COLO829 (cell line): ENCODE measurements around the gene NDUFS1.
"Not testable (repeated sequence)": the region's sequence is repeated elsewhere in the genome, so short reads cannot be mapped to it uniquely, and the experiment has no call there.

ENCODE experiments used
- DNase-seq: peaks from one replicate; pipeline ENCODE4 v3.0.0; 2012; ENCODE audit warnings: low spot score

NDUFS1 gene

DNA sequence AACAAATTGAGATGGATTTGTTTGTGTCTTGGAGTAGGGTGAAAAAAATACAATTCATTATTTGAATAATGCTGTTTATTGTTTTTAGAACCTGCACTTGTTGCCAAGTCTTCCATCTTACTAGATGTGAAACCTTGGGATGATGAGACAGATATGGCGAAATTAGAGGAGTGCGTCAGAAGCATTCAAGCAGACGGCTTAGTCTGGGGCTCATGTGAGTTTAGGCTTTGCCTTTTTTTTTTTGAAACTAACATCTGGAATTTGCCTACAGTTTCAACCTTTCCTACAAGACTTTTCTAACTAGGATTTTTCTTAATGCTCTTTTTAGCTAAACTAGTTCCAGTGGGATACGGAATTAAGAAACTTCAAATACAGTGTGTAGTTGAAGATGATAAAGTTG is 3.2 kb upstream of the NDUFS1 start:
- not testable (repeated sequence) for DNase-seq

DNA sequence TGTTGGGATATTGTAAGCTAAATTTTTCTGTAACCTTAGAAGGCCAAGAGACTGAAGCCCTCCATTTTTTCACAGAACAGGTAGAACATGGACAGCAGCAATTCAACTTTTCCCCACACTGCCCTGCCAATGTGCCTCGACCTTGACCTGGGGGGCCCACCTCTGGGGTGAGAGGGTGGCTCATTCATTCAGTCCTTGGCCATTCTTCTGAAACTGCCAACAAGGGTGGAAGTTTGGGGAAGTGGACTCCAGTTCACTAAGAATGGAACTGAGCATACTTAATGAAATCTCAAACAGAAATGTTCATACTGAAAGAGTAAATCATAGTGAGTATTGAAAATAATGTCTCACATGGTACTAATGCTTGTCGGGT is 1.5 kb upstream of the NDUFS1 start:
- DNase-seq: no peak

DNA sequence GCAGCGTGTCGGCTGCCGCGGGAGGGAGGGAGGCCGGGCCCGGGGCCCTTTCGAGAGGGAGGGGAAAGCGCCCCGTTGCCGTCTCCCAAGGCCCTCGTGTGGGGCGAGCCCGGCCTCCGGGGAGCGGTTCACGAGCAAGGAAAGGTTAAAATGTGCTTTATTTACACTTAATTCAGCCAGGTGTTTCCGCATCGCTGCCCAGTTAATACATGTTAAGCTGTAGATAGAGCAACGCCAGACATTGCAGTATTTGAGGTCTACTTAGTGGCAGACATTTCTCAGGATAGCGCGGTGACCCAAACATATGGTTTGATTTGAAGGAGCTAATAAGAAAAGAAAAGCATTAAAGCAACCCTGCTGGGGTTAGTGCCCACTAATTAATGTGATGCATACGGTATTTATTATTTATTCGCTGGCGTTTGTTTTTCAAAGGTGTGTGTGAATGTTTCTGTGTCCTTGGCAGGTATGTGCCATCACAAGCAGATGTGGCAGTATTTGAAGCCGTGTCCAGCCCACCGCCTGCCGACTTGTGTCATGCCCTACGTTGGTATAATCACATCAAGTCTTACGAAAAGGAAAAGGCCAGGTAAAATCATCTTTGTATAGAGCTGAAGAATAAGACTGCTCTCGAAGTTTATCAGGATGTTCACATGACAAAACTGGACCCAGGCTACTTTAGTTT is 1.0 kb upstream of the NDUFS1 start:
- DNase-seq: no peak

DNA sequence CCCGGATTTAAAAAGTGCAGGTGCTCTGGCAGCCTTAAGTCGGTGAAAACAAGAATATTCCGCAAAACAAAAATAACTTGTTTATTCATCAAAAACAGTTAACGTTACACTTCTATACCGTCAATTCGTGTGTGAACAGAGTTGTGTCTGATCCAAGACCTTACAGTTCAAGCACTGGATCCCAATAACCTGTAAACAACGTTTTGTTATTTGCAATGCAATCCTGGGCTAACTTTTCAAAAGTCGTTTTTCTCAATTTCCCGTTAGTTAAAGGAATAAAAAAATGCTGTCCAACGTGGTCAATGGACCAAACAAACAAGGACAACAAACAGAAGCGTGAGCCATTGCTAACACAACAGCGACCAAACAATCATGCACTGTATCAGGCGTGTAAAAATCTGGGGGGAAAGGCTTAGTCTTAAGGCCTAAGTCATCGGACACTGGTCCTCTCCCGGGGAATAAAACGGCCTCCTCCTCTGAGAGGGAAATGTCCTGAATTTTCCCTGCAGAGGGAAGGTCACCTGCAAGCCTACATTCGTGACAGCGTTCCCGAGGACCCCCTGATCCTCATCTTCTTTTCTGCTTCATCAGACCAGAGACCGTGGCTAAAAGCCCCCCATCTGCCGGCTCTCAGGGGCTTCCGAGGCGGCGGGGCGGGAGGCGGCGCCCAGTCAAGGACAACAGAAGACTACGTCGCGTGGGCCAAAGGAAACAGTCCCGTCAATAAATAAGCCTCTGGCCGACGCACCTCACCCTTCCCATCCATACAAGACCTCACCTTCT is 490 bp downstream of the NDUFS1 start:
- DNase-seq: peak; percentile 17

DNA sequence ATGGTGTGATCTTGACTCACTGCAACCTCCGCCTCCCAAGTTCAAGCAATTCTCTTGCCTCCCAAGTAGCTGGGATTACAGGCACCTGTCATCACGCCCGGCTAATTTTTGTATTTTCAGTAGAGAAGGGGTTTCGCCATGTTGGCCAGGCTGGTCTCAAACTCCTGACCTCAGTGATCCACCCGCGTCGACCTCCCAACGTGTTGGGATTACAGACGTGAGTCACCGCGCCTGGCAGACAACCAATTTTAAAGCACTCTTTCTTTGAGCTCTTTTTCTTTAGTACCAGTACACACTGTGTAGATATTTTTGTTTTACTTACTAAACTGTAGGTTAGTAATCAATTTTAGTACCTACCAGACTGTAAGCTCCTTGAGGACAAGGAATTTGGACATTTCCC is 2.2 kb downstream of the NDUFS1 start:
- not testable (repeated sequence) for DNase-seq

DNA sequence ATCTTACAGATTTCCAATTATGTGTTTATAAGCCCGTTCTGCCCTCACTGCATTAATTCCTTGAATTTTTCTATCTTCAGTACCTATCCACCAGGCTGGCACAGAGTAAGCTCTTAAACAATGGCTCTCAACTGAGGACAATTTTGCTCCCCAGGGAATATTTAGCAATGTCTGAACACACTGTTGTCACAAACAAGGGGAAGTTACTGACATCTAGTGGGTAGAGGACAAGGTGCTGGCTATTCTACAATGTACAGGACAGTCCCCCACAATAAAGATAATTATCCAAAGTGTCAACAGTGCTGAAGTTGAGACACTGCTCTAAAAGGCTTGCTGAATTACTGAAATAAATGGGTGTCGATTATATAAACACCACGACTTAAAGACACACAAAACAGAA is 5.0 kb downstream of the NDUFS1 start:
- no peak for DNase-seq

DNA sequence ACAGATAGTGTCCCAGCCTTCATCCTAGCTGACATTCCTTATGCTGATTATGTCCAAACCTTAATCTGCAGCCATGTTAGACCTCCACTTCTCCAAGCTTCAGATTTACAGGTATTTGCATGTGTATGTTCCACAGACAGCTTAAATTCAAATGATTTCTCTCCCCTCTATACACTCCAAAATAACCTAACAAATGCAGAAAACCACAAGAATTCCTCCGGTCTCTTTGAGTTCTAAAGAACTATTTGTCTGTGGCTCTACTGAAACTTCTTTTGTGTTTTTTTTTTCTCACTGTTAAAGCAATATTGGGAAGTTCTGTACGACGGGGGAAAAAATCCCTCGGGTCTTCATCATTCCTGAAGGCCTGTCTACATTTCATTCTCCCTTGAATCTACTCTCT is 8.6 kb downstream of the NDUFS1 start:
- DNase-seq: no peak

DNA sequence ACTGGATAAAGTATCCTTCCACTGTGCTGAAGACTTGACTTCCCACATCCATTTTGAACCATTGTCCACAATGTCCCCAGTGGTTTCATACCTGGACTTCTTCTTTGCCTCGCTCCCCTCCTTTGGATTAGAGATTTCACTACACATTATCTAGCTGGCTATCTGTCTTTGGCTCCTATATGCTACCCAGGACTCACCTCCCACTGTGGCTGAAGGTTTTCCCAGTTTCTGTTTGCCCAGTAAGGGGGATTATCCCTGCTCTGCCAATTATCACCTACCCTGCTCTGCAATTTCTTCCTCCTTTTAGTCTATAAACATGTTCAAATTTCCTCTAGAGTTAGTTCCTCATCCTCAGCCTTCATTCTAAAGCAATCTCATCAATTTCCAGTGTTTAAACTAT is 9.1 kb downstream of the NDUFS1 start:
- DNase-seq: no peak

DNA sequence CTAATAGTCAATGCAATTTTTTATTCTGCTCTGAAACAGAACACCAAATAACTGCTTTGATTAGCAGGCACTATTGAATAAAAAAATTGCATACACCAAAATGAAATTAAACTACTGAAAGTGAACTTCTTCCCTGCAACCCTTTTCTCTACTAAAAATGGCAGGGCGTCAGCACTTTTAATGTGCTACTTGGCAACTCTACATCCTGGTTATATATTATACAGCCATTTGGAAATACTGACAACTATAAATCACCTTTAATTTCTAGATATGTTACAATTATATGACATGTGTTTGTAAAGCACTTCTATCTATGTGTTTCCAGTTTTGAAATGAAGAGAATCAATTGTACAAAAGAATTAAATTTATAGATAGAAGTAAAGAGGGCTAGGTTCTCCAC is 9.9 kb downstream of the NDUFS1 start:
- DNase-seq: no peak

DNA sequence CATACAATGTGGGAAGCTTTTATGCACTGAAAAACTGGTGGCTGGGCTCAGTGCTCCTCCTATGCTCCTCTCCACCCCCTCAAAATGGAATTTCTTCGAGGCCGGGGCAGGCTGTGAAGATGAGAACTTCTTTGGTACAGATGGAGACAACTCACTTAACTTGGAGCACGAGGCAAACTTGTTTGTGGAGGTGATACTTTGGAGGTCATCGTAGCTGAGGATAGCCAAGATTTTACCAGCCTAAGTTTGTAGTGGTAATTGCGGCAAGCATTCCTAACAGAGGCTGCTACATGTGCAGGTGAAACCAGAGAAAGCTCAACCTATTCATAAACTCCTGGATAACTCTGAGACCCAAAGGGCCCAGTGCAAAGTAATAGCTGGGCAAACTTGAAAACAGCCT is 13.6 kb downstream of the NDUFS1 start:
- no peak for DNase-seq

DNA sequence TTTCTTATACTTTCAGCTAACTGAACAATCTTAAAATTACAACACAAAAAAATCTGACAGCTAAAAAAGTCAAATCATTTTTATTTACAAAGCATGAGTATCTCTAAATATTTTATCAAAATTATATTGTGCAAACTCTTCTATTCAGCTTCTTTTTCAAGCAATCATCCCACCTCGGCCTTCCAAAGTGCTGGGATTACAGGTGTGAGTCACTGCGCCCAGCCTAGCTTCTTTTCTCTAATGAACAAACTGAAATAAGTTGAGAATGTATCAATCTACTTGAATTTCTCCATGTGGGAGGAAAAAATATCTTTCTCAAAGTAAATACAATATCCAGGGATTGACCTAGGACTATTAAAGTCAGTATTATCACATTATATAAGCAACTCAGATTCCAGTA is 14.9 kb downstream of the NDUFS1 start:
- no peak for DNase-seq

DNA sequence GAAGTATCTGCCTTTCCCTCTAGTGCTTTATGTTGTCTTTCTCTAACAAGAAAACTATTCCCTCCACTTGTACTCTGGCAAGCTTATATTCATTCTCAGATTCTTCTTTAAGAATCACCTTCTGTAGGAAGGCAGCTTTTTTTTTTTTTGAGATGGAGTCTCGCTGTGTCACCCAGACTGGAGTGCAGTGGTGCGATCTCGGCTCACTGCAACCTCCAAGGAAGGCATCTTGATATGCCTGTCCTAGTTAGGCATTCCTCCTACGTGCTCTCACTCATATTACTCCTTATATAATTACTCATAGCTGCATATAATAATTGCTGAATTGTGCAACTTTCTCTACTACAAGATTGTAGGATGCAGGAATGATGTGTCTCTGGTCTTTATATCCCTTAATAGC is 15.8 kb downstream of the NDUFS1 start:
- no peak for DNase-seq

DNA sequence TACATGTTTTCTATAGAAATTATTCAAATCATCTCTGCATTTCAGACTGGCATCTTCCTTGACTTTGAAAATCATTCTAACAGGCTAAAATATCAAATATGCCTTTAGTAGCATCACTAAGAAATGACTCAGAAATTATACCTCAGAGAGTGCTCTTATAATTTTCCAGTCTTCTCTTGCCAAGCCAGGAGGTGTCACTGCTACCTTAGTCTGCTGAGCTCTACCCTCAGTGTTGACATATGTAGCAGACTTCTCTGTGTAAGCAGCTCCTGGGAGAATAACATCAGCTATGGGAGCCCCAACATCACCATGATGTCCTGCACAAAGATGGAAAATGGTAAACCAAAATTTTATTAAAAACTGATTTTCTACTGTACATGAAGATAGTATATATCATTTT is 31.6 kb downstream of the NDUFS1 start:
- DNase-seq: no peak

DNA sequence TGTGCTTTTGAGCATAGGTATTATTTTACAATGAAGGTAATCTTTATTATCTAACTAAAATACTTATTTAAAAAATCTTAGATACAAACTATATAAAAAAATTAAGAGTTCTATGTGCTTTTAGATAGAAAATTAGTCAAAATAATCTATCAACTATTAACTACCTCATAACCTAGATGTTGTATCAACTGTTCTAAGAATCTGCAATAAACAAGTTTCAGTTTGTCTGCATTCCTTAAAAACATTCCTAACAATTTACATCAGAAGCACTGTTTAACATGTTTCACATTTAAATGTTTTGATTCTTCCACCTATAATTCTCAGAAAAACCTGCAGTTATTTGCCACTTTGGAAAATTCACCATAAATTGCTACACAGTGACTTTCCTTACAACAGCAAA is 33.3 kb downstream of the NDUFS1 start:
- DNase-seq: no peak

DNA sequence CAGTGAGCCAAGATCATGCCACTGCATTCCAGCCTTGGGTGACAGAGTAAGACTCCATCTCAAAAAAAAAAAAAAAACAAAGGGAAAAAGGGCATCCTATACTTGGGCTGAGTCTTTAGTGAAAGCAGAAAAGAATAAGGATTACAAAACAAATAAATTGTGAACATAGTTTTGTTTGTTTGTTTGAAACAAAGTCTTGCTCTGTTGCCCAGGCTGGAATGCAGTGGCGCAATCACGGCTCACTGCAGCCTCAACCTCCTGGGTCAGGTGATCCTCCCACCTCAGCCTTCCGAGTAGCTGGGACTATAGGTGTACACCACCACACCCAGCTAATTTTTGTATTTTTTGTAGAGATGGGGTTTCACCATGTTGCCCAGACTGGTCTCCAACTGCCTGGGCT is 36.7 kb downstream of the NDUFS1 start:
- DNase-seq: not testable (repeated sequence)

DNA sequence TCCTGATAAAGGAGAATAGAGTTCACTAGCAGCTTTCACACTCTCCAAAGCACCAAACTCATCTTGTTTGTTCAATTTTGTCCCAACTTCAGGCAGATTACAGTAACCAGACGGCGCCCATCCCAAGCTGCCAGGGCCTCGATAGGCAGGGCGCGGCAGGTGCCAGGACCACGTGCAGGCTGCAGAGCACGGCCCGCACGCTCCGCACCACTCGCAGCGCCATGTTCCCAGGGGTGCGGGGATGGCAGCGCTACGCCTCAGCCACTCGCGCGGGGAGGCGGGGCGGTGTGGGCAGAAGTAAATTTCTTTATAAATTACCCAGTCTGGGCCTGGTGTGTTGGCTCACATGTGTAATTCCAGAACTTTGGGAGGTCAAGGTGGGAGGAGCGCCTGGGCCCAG is 43.0 kb downstream of the NDUFS1 start:
- no peak for DNase-seq

DNA sequence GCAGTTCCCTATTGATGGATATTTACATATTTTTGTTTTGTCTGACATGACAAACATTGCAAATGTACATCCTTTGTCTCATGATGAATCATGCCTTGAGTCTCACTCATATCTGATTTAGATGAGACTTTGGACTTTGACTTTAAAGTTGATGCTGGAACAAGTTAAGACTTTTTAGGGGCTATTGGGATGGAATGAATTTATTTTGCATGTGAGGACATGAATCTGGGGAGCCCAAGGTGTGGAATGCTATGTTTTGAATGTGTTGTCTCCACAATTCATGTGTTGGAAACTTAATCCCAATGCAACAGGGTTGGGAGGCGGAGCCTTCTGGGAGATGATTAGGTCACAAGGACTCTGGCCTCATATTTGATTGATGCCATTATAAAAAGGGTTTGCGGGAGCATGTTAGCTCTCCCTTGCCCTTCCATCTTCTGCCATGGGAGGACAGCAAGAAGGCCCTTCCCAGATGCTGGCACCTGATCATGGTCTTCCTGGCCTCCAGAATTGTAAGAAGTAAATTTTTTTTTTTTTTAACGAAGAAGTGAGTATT is 44.1 kb downstream of the NDUFS1 start:
- no peak for DNase-seq

DNA sequence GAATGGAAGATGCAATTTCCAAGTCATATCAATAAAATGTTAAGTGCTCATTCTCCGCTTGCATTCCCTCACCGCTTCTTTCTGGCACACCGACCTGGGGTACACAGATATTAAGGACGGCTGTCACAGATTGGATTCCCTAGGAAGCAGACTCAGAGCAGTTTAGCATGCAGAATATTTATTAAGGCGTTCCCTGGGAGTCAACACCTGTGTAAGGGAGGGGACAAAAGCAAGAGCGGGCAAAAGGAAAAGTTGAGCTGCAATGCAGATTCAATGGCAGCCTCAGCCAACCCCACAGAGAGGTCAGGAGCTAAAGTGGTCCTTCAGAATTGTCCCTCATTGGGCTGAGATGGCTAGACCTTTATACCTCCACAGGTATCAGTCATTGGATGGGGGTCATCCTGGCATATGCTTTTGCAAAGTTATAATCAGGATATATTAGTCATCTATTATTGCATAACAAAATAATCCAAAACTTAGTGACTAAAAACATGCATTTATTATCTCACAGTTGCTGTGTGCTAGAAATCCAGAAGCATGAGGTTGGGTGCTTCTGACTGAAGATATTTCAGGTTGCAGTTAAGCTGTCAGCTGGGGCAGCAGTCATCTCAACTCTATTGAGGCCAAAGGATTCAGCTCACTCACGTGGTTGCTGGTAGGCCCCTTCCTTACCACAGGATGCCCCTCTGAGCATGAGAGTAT is 46.2 kb downstream of the NDUFS1 start:
- DNase-seq: no peak

DNA sequence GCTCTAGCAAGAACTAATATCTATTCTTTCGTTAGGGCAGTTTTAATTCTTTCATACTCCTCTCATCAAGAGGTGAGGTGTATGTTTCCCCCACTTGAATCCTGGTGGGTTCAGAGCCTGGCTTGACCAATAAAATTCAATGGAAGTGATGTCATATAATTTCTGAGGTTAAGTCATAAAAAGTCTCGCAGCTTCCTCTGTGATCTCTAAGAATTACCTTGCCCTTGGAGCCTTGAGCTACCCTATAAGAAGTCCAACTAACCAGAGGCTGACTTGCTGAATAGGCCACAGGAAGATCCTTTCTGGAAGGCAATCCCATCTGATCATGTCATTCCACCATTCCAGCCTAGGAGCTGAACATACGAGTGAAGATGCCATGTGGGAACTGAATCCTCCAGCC is 47.1 kb downstream of the NDUFS1 start:
- DNase-seq: no peak

DNA sequence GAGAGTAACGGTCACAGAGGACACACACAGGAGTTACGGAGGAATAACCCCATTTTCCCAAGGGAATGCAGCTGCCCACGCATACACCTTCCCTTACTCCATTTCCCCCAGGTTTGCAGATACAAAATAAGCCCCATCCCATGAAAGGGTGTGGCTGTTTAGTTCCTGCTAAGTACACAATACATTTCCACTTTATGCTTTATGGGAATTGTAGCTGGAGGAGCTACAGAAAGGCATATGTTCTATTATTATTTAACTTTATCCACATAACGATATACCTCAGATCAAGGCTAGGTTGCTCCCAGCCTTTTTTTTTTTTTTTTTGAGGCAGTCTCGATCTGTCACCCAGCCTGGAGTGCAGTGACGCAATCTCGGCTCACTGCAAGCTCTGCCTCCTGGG is 50.5 kb downstream of the NDUFS1 start:
- DNase-seq: no peak

DNA sequence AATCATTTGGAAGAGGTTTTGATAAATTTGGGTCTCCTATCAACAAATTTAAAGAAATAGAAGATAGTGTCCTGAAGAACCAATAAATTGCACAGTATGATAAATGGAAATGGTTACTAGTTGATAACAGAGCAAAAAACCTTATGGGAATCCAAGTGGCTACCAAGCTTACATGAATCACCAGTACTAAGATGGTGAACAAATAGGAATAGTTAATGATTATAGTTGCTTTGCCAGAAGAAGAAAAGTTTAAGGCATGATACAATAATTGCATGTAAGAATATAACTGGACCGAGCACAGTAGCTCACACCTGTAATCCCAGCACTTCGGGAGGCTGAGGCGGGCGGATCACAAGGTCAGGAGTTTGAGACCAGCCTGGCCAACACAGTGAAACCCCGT is 53.7 kb downstream of the NDUFS1 start:
- no peak for DNase-seq

DNA sequence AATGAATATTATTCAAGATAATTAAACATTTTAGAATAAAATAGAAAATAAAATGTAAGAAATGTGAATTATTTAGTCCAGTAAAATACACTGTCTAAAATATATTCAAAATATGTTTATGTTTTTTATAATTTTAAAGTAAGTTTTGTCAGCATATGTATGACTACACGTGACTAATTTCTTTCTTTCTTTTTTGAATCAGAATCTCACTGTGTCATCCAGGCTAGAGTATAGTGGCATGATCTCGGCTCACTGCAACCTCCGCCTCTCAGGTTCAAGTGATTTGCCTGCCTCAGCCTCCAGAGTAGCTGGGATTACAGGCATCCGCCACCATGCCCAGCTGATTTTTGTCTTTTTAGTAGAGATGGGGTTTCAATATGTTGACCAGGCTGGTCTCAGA is 54.2 kb downstream of the NDUFS1 start:
- DNase-seq: no peak

DNA sequence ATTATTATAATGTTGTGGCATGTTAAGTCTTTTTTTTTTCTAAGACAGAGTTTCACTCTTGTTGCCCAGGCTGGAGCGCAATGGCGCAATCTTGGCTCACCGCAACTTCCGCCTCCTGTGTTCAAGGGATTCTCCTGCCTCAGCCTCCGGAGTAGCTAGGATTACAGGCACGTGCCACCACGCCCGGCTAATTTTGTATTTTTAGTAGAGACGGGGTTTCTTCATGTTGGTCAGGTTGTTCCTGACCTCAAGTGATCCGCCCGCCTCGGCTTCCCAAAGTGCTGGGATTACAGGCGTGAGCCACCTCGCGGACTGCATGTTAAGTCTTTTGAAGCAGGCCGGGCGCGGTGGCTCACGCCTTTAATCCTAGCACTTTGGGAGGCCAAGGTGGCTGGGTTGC is 60.4 kb downstream of the NDUFS1 start:
- DNase-seq: not testable (repeated sequence)
